A549 treated with RU486 at 1 μM for 4 hours (cell line): ENCODE measurements around the gene TSPAN32. TPM values are rescaled to one million over a fixed set of nuclear protein-coding genes. Genes with fewer than 3 reads are reported as not detected.

ENCODE experiments used
- total RNA-seq: library from RNA; stranded (reverse); fragments of 200-300 nt; extraction: Qiagen RNA extraction; gene quantifications from 5 replicates; pipeline ENCODE4 v1.2.3, GENCODE V29; 2022; ENCODE audit warnings: low read depth

Gene TSPAN32, protein sequence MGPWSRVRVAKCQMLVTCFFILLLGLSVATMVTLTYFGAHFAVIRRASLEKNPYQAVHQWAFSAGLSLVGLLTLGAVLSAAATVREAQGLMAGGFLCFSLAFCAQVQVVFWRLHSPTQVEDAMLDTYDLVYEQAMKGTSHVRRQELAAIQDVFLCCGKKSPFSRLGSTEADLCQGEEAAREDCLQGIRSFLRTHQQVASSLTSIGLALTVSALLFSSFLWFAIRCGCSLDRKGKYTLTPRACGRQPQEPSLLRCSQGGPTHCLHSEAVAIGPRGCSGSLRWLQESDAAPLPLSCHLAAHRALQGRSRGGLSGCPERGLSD
- total RNA-seq = not detected in 5 replicates

DNA sequence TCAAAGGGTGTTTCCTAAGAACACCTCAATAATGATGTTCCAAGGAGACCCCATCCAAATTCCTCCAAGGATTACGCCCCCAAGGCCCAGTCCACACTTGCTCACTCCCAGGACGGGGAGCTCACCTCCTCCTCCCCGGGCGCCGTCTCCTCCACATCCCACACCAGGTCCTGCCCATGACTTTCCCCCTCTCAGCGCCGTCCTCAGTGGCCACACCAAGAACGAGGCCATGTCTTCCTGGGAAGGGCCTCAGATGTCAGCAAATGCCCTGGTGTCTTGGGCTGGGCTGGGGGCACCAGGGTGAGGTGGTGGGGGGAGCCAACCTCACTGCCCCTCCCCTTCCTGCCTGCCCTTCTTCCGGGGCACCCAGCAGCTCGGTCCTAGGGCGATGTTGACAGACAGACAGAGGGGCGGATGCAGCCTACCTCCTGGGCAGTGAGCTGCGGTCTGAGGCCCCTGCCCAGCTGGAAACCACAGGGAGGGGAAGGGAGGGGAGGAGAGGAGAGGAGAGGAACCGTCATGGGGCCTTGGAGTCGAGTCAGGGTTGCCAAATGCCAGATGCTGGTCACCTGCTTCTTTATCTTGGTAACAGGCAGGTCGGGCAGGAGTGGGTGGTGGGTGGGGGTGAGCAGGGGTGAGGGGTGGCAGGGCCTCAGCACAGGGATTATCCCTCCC is at the start of gene TSPAN32, which contains the start of gene C11orf21:
TSS of gene TSPAN32 (plus strand) at position 383 of the 675 bp plus-strand sequence. CDS start at position 520, 137 bp downstream.
TSS of gene C11orf21 (minus strand) at position 288 of the 675 bp plus-strand sequence. CDS start at position 178, 110 bp downstream.

DNA sequence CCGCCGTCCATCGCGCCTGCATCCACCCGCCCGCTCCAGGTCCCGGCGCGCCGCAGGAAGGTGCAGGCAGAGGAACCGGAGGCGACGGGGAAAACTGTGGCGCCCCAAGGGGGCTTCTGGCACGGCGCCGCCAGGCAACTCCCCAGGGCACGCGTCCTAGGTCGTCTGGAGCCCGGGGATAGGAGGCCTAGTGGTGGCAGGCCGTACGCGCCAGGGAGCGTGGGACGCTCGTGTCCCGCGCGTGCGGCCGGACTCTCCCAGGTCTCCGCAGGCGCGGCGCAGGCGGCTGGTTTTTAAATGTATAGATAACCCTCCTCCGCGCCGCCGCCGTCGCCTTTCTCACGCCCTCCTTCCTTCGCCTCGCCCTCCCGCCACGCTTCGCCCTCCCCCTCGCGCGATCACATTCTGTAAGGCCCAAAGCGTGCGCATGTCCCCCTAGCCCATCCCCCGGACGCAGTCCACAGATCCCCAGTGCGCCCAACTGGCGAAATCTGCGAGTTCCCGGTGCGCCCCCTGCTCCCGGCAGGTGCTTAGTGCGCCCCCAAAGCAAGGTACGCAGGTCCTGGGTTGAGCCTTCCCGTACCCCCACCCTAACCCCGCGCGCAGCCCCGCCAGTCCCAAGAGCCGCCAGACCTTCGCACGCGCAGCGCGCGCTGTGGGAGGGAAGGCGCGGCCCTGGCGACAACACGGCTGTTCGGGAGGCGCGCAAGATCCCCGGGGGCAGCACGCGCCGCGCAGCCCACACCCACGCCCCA is 31.3 kb upstream of the TSPAN32 start, which contains the start of gene ASCL2:
TSS of gene ASCL2 (minus strand) at position 267 of the 755 bp plus-strand sequence. CDS start at position 11, 256 bp downstream.

Other genes starting within 250 kb of the TSPAN32 start
- gene IGF2, start 162.6 kb upstream of the TSPAN32 start, total RNA-seq = 1.4 to 4.4 TPM (median 2.4 TPM) in 5 replicates
- gene INS, start 140.8 kb upstream of the TSPAN32 start, total RNA-seq = not detected in 5 replicates
- gene TH, start 130.2 kb upstream of the TSPAN32 start, total RNA-seq = 0.13 TPM in 1 of 5 replicates, not detected in the others
- gene ASCL2, start 31.4 kb upstream of the TSPAN32 start, total RNA-seq = 0.08 to 0.09 TPM in 2 of 5 replicates, not detected in the others
- not detected in 5 replicates for gene C11orf21, start 95 bp upstream of the TSPAN32 start, total RNA-seq
- gene CD81, start 75.3 kb downstream of the TSPAN32 start, total RNA-seq = 280 to 415 TPM (median 398 TPM) in 5 replicates
- 43.6 to 72.9 TPM (median 66.2 TPM) in 5 replicates for gene TSSC4, start 98.7 kb downstream of the TSPAN32 start, total RNA-seq
- not detected in 5 replicates for gene TRPM5, start 142.5 kb downstream of the TSPAN32 start, total RNA-seq
- gene KCNQ1, start 143.0 kb downstream of the TSPAN32 start, total RNA-seq = 0.19 to 0.54 TPM (median 0.40 TPM) in 5 replicates